Duodenal mucosa (tissue), 2 donors: Measurements from ENCODE around the gene SCAANT1.

Source experiments
- H3K27ac ChIP-seq: one replicate; pipeline ENCODE4 v1.7.0; 2013; ENCODE audit warnings: low read depth, low read length
- H3K27me3 ChIP-seq, 2 donors: one replicate each; pipeline ENCODE4 v1.7.0; 2013; ENCODE audit warnings: low read length in 2 of 2, control low read depth in 1 of 2; ENCODE audit not compliant: insufficient read depth in 2 of 2, control insufficient read depth in 1 of 2
- H3K36me3 ChIP-seq, 2 donors: one replicate each; pipeline ENCODE4 v1.7.0; 2013; ENCODE audit warnings: low read length in 2 of 2, control low read depth in 1 of 2; ENCODE audit not compliant: insufficient read depth in 2 of 2, control insufficient read depth in 1 of 2
- H3K4me1 ChIP-seq, 2 donors: one replicate each; pipeline ENCODE4 v1.7.0; 2013; ENCODE audit warnings: low read length in 2 of 2, control low read depth in 1 of 2; ENCODE audit not compliant: insufficient read depth in 2 of 2, control insufficient read depth in 1 of 2
- H3K4me3 ChIP-seq, 2 donors: one replicate each; pipeline ENCODE4 v1.7.0; 2013; ENCODE audit warnings: low read length in 2 of 2, low read depth in 1 of 2
- H3K9ac ChIP-seq, 2 donors: one replicate each; pipeline ENCODE4 v1.7.0; 2013; ENCODE audit warnings: low read length in 2 of 2, low read depth in 1 of 2
- H3K9me3 ChIP-seq, 2 donors: one replicate each; pipeline ENCODE4 v1.7.0; 2013; ENCODE audit warnings: low read length in 2 of 2, control low read depth in 1 of 2; ENCODE audit not compliant: control insufficient read depth in 1 of 2

SCAANT1 gene

GRCh38 chr3:63878394-63879060 is 33.7 kb downstream of the SCAANT1 start:
- H3K4me3 ChIP-seq = no peak overlapping the region
- H3K27ac ChIP-seq = no peak overlapping the region
- no peaks in the 10 kb centered on the region for H3K36me3 ChIP-seq
- no peaks in the 10 kb centered on the region for H3K9me3 ChIP-seq
- no peaks in the 10 kb centered on the region for H3K27me3 ChIP-seq
- H3K4me1 ChIP-seq = no peaks in the 10 kb centered on the region
- H3K9ac ChIP-seq = no peak overlapping the region

DNA sequence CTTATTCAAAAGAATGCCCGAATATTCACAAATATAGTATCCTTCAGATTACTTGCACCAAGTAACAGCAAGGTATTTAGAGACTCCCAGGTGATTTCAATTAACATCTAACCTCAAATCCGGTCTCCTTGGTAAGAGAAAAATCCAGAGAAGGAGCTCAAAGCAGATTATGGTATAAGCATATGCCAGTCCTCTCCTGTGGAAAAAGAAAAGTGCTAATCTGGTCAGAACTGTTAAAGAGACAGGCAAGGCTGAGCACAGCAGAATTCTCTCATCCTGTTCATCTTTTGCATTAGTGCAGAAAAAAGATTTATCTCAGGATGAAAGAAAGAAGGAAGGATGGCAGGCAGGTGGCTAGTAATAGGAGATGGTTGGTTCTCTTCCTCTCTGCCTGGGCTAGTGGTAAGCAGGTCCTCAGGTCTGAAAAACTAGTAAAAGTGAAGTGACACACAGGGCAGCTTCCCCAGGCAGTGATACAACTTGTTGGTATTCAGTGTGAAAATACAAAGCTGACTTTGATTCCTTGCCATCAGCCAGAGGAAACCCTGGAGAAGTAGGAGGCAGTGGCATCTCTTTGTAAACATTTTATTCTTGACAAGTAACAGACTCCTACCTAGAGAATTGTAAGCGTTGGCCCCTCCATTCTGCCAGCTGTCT is 34.3 kb downstream of the SCAANT1 start:
- Histone ChIP-seq H3K36me3 (no peaks in the 10 kb centered on the region), H3K27ac (no peak overlapping the region), H3K9me3 (no peaks in the 10 kb centered on the region), H3K4me1 (no peaks in the 10 kb centered on the region), H3K27me3 (no peaks in the 10 kb centered on the region), H3K4me3 (no peak overlapping the region), H3K9ac (no peak overlapping the region)

DNA sequence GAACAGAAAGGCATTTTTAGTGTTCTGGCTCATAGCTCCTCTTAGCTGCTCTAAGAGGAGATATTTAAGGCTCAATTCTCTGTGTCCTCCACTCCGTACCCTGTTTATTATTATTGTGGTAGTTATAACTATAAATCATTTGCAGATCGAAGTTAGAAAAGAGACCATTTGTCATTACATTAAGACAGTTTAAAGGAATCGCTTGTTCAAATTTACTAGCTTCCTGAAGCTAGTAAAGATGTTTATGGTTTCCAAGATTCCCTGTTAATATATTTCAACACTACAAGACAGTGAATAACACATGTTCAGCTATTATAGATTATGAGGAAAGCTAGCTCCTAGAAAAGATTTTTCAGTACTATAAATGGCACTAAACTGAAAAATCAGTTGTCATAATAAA is 35.9 kb downstream of the SCAANT1 start:
- Histone ChIP-seq H3K9me3 (no peaks in the 10 kb centered on the region), H3K27me3 (no peaks in the 10 kb centered on the region), H3K4me3 (no peak overlapping the region), H3K36me3 (no peaks in the 10 kb centered on the region), H3K9ac (no peak overlapping the region), H3K27ac (no peak overlapping the region), H3K4me1 (no peaks in the 10 kb centered on the region)

DNA sequence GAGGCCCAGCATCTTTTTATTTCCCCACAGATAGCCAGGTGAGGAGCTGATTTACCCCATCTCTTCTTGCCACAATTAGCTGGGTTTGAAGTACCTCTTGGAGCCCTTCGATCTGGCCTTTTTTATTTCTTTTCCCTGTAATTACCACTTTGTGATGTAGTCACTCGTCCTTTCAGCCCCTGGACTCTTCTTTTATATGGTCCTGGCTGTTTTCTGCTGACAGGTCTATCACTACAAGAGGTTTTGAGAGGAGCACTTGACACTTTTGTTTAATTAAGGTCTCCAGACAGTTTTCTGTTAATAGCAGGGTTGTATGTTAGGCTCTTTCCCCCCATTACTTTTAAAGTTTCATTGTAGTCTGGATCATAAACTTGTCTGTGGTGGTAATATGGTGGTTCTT is 36.7 kb downstream of the SCAANT1 start:
- Histone ChIP-seq H3K27ac (no peak overlapping the region), H3K4me3 (no peak overlapping the region), H3K9ac (no peak overlapping the region), H3K4me1 (peaks cover 0 to 4% of the 10 kb centered on the region in 2 donors), H3K9me3 (no peaks in the 10 kb centered on the region), H3K27me3 (no peaks in the 10 kb centered on the region), H3K36me3 (no peaks in the 10 kb centered on the region)

DNA sequence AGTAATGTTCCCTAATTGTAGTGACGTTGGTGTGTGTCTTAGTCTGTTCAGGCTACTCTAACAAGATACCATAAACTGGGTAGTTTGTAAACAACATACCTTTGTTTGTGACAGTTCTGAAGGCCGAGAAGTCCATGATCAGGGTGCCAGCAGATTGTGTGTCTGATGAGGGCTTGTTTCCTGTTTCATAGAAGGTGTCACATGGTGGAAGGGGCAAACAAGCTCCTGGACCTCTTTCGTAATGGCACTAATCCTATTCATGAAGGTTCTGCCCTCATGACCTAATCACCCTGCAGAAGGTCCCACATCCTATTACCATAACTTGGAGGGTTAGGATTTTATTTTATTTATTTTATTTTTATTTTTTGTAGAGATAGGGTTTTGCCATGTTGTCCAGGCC is 37.4 kb downstream of the SCAANT1 start:
- Histone ChIP-seq H3K4me3 (no peak overlapping the region), H3K27me3 (no peaks in the 10 kb centered on the region), H3K9me3 (no peaks in the 10 kb centered on the region), H3K9ac (no peak overlapping the region), H3K36me3 (no peaks in the 10 kb centered on the region), H3K4me1 (peaks cover 0 to 8% of the 10 kb centered on the region in 2 donors), H3K27ac (no peak overlapping the region)

DNA sequence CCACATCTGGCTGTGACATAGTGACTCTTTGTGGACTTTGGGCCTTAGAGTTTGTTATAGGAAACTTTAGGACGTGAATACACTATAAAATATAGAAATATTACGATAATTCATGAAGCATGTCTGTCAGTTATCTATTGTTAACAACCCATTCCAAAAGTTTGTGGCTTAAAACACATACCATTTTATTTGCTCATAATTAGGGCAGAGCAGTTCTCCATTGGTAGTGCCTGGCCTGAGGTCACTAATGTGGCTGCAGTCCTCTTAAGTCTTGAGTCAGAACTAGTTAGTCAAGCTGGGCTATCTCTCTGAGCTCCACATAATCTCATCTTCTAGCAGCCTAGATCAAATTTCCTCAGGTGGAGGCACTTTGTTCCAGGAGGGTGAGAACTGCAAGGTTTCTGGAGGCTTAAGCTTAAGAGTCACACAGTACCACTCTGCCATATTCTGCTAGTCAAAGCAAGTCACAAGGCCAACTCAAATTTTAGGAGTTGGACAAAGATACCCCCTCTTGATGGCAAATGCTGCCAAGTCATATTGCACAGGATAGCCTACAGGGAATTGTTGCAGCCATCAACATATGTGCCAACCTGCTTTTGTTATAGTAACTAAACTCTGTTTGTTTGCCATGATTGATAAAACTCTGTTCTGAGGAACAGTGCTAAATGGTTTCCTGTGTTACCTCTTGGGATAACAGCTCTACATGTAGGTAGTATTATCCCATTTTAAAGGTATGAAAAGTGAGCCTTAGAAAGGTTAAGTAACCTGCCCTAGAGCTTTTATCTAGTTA is 39.9 kb downstream of the SCAANT1 start:
- Histone ChIP-seq H3K27me3 (no peaks in the 10 kb centered on the region), H3K4me1 (peaks cover 0 to 8% of the 10 kb centered on the region in 2 donors), H3K9ac (no peak overlapping the region), H3K36me3 (no peaks in the 10 kb centered on the region), H3K27ac (no peak overlapping the region), H3K4me3 (no peak overlapping the region), H3K9me3 (no peaks in the 10 kb centered on the region)

DNA sequence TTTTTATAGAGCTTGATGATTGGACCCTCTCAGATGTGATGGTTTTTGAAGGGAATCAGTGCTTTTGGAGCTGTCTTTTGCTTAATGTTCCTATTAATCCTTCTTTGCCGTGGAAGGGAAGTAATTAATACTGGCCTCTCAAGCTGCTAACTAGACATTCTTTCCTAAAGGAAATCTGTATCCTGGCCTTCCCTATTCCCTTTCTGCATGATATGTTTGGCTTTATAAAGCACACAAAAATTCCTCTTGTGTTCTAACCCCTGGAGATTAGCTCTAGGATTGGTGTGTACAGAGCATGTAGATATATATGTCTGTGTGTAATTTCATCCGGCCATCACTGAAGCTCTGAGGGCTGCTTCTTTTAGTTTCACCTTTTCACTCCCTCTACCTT is 41.6 kb downstream of the SCAANT1 start:
- H3K9ac ChIP-seq = no peak overlapping the region
- H3K27ac ChIP-seq = no peak overlapping the region
- H3K9me3 ChIP-seq = no peaks in the 10 kb centered on the region
- H3K36me3 ChIP-seq = no peaks in the 10 kb centered on the region
- no peaks in the 10 kb centered on the region for H3K27me3 ChIP-seq
- peaks cover 0 to 8% of the 10 kb centered on the region in 2 donors for H3K4me1 ChIP-seq
- H3K4me3 ChIP-seq = no peak overlapping the region

DNA sequence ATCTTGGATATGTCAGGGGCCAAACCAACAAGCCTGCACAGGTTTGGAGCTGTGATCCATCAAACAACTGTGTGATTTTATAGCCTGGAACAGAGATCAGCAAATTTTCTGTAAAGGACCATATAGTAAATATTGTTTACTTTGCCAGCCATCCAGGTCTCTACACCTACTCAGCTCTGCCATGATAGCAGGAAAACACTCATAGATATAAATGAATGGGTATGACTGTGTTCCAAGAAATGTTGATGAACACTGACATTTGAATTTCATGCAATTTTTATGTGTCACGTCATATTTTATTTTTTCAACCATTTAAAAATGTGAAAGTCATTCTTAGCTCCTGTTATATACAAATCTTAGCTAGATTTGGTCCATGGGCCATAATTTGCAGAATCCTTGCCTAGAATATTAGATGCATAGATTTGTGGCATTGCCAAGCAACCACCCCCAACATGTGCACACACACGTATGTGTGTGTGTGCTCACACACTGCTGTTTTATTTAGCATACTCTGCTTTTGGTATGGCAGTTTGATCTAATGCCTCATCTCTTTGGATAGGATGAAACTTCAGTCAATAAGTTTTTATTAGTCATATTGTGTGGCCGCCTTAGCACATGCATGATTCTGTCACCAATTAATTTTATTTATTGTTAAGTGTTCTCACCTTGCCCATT is 42.1 kb downstream of the SCAANT1 start:
- H3K9ac ChIP-seq = no peak overlapping the region

DNA sequence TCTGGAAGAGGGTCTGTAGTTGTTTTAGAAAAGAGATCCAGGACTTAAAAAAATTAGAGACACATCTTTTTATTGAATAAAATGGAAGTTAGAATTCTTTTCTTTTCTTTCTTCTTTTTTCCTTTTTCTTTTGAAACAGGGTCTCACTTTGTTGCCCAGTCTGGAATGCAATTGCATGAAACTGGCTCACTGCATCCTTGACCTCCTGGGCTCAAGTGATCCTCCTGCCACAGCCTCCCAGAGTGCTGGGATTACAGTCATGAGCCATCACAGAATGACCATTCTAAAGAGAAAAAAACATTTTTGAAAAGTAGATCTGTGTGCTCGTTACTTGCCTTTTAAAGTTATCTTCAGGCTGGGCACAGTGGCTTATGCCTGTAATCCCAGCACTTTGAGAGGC is 45.0 kb downstream of the SCAANT1 start:
- Histone ChIP-seq H3K27ac (no peak overlapping the region), H3K36me3 (no peaks in the 10 kb centered on the region), H3K9me3 (no peaks in the 10 kb centered on the region), H3K4me1 (peaks cover 15 to 19% of the 10 kb centered on the region in 2 donors), H3K27me3 (no peaks in the 10 kb centered on the region), H3K4me3 (no peak overlapping the region), H3K9ac (no peak overlapping the region)

More for the DNA sequence above, 42.1 kb downstream of the SCAANT1 start:
- Histone ChIP-seq H3K27me3 (no peaks in the 10 kb centered on the region), H3K27ac (no peak overlapping the region), H3K9me3 (no peaks in the 10 kb centered on the region), H3K4me3 (no peak overlapping the region), H3K4me1 (peaks cover 3 to 10% of the 10 kb centered on the region in 2 donors), H3K36me3 (no peaks in the 10 kb centered on the region)

GRCh38 chr3:63864965-63865327 is 47.2 kb downstream of the SCAANT1 start:
- H3K27me3 ChIP-seq = no peaks in the 10 kb centered on the region
- H3K4me3 ChIP-seq = peak overlapping the region; percentile 81 to 86
- H3K9ac ChIP-seq = peak overlapping the region; percentile 67 to 82

More at GRCh38 chr3:63864965-63865327, 47.2 kb downstream of the SCAANT1 start:
- Histone ChIP-seq H3K4me1 (peaks cover 29 to 32% of the 10 kb centered on the region in 2 donors), H3K36me3 (no peaks in the 10 kb centered on the region), H3K9me3 (no peaks in the 10 kb centered on the region), H3K27ac (no peak overlapping the region)
